ENCODE data around the gene BRICD5. TPM values are rescaled to one million over a fixed set of nuclear protein-coding genes. Genes with fewer than 3 reads are reported as not detected.

Gene BRICD5
- total RNA-seq, 1 donor from 2014 or later = 30.2 TPM

DNA sequence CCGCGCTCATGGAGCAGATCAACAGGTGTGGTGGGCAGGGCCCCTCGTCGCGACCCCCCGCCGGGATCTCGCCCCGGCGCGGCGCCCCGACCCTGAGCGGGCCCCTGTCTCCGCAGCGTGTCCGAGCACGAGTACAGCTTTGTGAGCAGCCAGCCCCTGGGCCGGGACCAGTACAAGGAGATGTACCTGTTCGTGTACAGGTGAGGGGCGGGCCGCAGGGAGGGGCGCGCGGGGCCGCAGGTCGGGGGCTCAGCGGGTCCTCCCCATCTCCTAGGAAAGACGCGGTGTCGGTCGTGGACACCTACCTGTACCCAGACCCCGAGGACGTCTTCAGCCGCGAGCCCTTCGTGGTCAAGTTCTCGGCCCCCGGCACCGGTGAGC lies 26.4 kb upstream of the BRICD5 start:
- Mint-ChIP-seq H3K27me3 (ENCODE audit: unreplicated experiment) (peaks cover 4% of the 10 kb centered on the region), H3K27ac (ENCODE audit: unreplicated experiment) (no peak overlapping the region), H3K4me3 (ENCODE audit: unreplicated experiment) (no peak overlapping the region), H3K4me1 (ENCODE audit: low read depth, unreplicated experiment) (no peaks in the 10 kb centered on the region), H3K36me3 (ENCODE audit: unreplicated experiment) (no peaks in the 10 kb centered on the region), H3K9me3 (ENCODE audit: unreplicated experiment) (peaks cover 5% of the 10 kb centered on the region)
- TF ChIP-seq, protein P1, sequence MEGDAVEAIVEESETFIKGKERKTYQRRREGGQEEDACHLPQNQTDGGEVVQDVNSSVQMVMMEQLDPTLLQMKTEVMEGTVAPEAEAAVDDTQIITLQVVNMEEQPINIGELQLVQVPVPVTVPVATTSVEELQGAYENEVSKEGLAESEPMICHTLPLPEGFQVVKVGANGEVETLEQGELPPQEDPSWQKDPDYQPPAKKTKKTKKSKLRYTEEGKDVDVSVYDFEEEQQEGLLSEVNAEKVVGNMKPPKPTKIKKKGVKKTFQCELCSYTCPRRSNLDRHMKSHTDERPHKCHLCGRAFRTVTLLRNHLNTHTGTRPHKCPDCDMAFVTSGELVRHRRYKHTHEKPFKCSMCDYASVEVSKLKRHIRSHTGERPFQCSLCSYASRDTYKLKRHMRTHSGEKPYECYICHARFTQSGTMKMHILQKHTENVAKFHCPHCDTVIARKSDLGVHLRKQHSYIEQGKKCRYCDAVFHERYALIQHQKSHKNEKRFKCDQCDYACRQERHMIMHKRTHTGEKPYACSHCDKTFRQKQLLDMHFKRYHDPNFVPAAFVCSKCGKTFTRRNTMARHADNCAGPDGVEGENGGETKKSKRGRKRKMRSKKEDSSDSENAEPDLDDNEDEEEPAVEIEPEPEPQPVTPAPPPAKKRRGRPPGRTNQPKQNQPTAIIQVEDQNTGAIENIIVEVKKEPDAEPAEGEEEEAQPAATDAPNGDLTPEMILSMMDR (IDR thresholded peaks at IDR 0.05; ENCODE audit: partially characterized antibody, unreplicated experiment) = no peak
- no peak for DNase-seq

DNA sequence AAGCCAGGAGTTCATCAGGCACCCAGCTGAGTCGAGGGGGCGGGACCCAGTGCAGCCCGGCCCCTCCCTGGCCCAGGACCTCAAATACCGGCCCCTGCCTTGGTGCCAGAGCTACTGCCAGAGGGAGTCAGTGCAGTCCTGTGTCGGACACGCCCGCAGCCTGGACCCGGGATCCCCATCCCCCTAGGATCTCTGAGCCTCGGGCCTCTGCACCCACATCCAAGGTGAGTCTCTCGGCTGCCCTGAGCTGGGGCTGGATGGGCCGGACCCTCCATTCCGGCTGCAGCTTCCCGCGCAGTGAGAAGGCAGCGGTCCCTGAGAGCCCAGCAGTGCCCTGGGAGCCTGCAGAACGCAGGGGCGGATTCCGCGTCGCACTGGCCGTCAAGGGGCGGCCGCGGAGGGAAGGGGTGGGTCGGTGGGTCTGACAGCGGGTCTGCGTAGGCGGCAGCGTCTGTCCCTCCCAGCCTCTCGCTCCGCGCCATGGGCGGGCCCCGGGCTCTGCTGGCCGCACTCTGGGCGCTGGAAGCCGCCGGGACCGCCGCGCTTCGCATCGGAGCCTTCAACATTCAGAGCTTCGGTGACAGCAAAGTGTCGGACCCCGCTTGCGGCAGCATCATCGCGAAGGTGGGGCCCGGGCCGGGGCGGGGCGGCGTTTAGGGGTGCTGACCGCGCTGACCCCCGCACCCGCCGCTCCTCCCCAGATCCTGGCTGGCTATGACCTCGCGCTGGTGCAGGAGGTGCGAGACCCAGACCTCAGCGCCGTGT lies 25.9 kb upstream of the BRICD5 start, which contains the start of gene DNASE1L2:
TSS of gene DNASE1L2 (plus strand) at position 108 of the 765 bp plus-strand sequence. CDS start at position 481, 373 bp downstream.
- TF ChIP-seq, protein P1 (IDR thresholded peaks at IDR 0.05; ENCODE audit: partially characterized antibody, unreplicated experiment) = no peak
- H3K9me3 Mint-ChIP-seq (ENCODE audit: unreplicated experiment) = peaks cover 4% of the 10 kb centered on the region
- H3K27me3 Mint-ChIP-seq (ENCODE audit: unreplicated experiment) = peaks cover 4% of the 10 kb centered on the region
- H3K4me3 Mint-ChIP-seq (ENCODE audit: unreplicated experiment) = peak within 1 kb of the TSS; percentile 30
- no peaks in the 10 kb centered on the region for H3K36me3 Mint-ChIP-seq (ENCODE audit: unreplicated experiment)
- no peak within 1 kb of the TSS for H3K27ac Mint-ChIP-seq (ENCODE audit: unreplicated experiment)
- H3K4me1 Mint-ChIP-seq (ENCODE audit: low read depth, unreplicated experiment) = no peaks in the 10 kb centered on the region
- DNase-seq = peak; percentile 67

DNA sequence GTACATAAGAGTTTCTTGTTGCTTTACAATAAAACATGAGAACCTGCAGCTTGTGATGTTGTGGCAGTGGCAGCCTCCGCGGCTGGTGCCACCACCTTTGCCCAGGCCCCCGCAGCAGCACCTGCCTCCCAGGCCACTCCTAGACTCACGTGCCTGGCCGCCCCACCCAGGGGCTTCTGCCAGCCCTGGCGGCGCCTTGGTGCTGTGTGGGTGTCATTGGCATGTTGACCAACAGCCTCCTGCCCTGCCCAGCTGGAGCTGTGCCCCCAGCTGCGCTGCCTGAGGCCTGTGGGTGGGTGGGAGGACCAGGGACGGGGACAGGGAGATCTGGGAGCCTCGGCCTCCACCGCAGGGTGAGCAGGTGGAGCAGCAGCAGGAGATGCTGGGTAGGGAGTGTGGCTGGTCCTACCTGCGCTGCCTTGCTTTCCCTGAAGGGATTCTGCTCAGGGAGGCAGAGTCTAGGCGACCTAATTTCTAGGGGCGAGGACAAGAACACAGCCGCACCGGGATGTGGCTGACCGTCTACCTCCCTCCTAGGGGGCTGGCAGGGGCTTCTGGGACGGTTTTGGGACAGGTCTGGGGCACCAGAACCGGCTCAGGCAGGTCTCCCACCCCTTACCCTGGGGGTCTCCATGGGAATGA lies 25.2 kb upstream of the BRICD5 start:
- no peak for DNase-seq
- H3K4me3 Mint-ChIP-seq (ENCODE audit: unreplicated experiment) = peak overlapping the region; percentile 30
- TF ChIP-seq, protein P1 (IDR thresholded peaks at IDR 0.05; ENCODE audit: partially characterized antibody, unreplicated experiment) = no peak
- H3K36me3 Mint-ChIP-seq (ENCODE audit: unreplicated experiment) = no peaks in the 10 kb centered on the region
- peaks cover 4% of the 10 kb centered on the region for H3K27me3 Mint-ChIP-seq (ENCODE audit: unreplicated experiment)
- H3K4me1 Mint-ChIP-seq (ENCODE audit: low read depth, unreplicated experiment) = no peaks in the 10 kb centered on the region
- H3K9me3 Mint-ChIP-seq (ENCODE audit: unreplicated experiment) = peaks cover 4% of the 10 kb centered on the region
- H3K27ac Mint-ChIP-seq (ENCODE audit: unreplicated experiment) = no peak overlapping the region

DNA sequence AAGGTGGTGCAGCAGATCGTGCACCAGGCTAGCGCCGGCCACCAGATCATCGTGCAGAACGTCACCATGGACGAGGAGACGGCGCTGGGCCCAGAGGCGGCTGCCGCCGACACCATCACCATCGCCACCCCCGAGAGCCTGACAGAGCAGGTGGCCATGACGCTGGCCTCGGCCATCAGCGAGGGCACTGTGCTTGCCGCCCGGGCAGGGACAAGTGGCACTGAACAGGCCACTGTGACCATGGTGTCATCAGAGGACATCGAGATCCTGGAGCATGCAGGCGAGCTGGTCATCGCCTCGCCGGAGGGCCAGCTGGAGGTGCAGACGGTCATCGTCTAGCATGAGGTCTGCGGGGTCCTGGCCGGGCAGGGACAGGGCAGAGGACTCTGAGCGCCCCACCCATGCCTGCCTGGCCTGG lies 24.6 kb upstream of the BRICD5 start:
- Mint-ChIP-seq H3K4me1 (ENCODE audit: low read depth, unreplicated experiment) (no peaks in the 10 kb centered on the region), H3K36me3 (ENCODE audit: unreplicated experiment) (no peaks in the 10 kb centered on the region), H3K9me3 (ENCODE audit: unreplicated experiment) (peaks cover 4% of the 10 kb centered on the region), H3K4me3 (ENCODE audit: unreplicated experiment) (no peak overlapping the region), H3K27ac (ENCODE audit: unreplicated experiment) (no peak overlapping the region), H3K27me3 (ENCODE audit: unreplicated experiment) (peaks cover 4% of the 10 kb centered on the region)
- TF ChIP-seq, protein P1 (IDR thresholded peaks at IDR 0.05; ENCODE audit: partially characterized antibody, unreplicated experiment) = no peak
- no peak for DNase-seq

DNA sequence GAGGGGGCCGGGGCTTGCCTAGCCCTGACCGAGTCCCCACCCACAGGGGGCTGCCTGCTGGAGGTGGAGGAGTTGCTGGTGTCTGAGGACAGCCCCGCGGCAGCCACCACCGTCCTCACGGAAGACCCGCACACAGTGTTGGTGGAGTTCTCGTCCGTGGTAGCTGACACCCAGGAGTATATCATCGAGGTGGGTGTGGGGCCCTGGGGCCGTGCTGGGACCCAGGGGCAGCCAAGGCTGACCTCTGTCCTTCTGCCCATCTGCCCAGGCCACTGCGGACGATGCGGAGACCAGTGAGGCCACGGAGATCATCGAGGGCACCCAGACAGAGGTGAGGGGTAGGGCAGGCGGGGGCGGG lies 24.1 kb upstream of the BRICD5 start:
- H3K4me3 Mint-ChIP-seq (ENCODE audit: unreplicated experiment) = no peak overlapping the region
- DNase-seq = no peak
- H3K27me3 Mint-ChIP-seq (ENCODE audit: unreplicated experiment) = peaks cover 7% of the 10 kb centered on the region
- no peaks in the 10 kb centered on the region for H3K4me1 Mint-ChIP-seq (ENCODE audit: low read depth, unreplicated experiment)
- no peaks in the 10 kb centered on the region for H3K36me3 Mint-ChIP-seq (ENCODE audit: unreplicated experiment)
- peaks cover 4% of the 10 kb centered on the region for H3K9me3 Mint-ChIP-seq (ENCODE audit: unreplicated experiment)
- no peak overlapping the region for H3K27ac Mint-ChIP-seq (ENCODE audit: unreplicated experiment)
- TF ChIP-seq, protein P1 (IDR thresholded peaks at IDR 0.05; ENCODE audit: partially characterized antibody, unreplicated experiment) = no peak

Data from glutamatergic neuron (in vitro differentiated cells).